Loucy (cell line): Measurements from ENCODE around the gene APOBEC3G.

Experiments used
- H2AFZ ChIP-seq: fragments of 200-600 bp; sonication (generic); 2 replicates; pipeline ENCODE4 v1.6.0; 2016; ENCODE audit warnings: antibody characterized with exemption, mild to moderate bottlenecking, low read length, moderate library complexity
- H3F3A ChIP-seq: fragments of 200-600 bp; 2 replicates; pipeline ENCODE4 v1.6.0; 2016; ENCODE audit warnings: antibody characterized with exemption, low read depth, mild to moderate bottlenecking
- H3K27me3 ChIP-seq: fragments of 200-600 bp; sonication (generic); 2 replicates; pipeline ENCODE4 v1.6.1; 2014; ENCODE audit warnings: low read length, mild to moderate bottlenecking; ENCODE audit not compliant: insufficient read depth, poor library complexity, severe bottlenecking
- H3K36me3 ChIP-seq: fragments of 200-600 bp; sonication (generic); 2 replicates; pipeline ENCODE4 v1.6.1; 2016; ENCODE audit warnings: low read length; ENCODE audit not compliant: insufficient read depth
- H3K4me1 ChIP-seq: fragments of 200-600 bp; sonication (generic); 2 replicates; pipeline ENCODE4 v1.5.1; 2014; ENCODE audit warnings: low read length, mild to moderate bottlenecking; ENCODE audit not compliant: insufficient read depth, poor library complexity, severe bottlenecking
- H3K4me2 ChIP-seq: fragments of 200-600 bp; sonication (generic); 2 replicates; pipeline ENCODE4 v1.6.0; 2014; ENCODE audit warnings: antibody characterized with exemption, low read length, low read depth, mild to moderate bottlenecking; ENCODE audit not compliant: poor library complexity, severe bottlenecking
- H3K4me3 ChIP-seq: fragments of 200-600 bp; sonication (generic); 2 replicates; pipeline ENCODE4 v1.5.1; 2014; ENCODE audit warnings: low read length, mild to moderate bottlenecking, mixed read lengths; ENCODE audit not compliant: poor library complexity, severe bottlenecking
- H3K79me2 ChIP-seq: fragments of 200-600 bp; sonication (generic); 2 replicates; pipeline ENCODE4 v1.6.1; 2014; ENCODE audit warnings: low read length; ENCODE audit not compliant: insufficient read depth
- H3K9ac ChIP-seq: fragments of 200-600 bp; sonication (generic); 2 replicates; pipeline ENCODE4 v1.6.0; 2014; ENCODE audit warnings: mild to moderate bottlenecking, low read depth, low read length, moderate library complexity; ENCODE audit not compliant: poor library complexity, severe bottlenecking
- H3K9me2 ChIP-seq: fragments of 200-600 bp; sonication (generic); replicated peaks from 2 replicates; pipeline ENCODE4 v1.6.1; 2016; ENCODE audit warnings: low read depth, low read length, mixed read lengths
- H3K9me3 ChIP-seq: fragments of 200-600 bp; sonication (generic); 2 replicates; pipeline ENCODE4 v1.6.1; 2014; ENCODE audit warnings: mild to moderate bottlenecking, antibody characterized with exemption, low read length, low read depth; ENCODE audit not compliant: insufficient read depth
- H4K20me1 ChIP-seq: fragments of 200-600 bp; sonication (generic); 2 replicates; pipeline ENCODE4 v1.6.0; 2014; ENCODE audit warnings: antibody characterized with exemption, low read length, mild to moderate bottlenecking; ENCODE audit not compliant: insufficient read depth, poor library complexity, severe bottlenecking
- CTCF ChIP-seq: fragments of 200-600 bp; sonication (generic); conservative IDR thresholded peaks from 2 replicates; pipeline ENCODE4 v1.5.1; 2014; ENCODE audit warnings: mild to moderate bottlenecking, antibody characterized with exemption, low read length
- EZH2phosphoT487 ChIP-seq: fragments of 200-600 bp; IDR thresholded peaks from 2 replicates; pipeline ENCODE4 v1.6.1; 2018; ENCODE audit warnings: antibody characterized with exemption, mild to moderate bottlenecking, moderate library complexity, borderline replicate concordance

APOBEC3G gene

GRCh38 chr22:39132871-39133524, 55.9 kb downstream of the APOBEC3G start:
- Histone ChIP-seq H2AFZ (no peak overlapping the region), H4K20me1 (no peaks in the 10 kb centered on the region), H3F3A (no peaks in the 10 kb centered on the region), H3K4me1 (no peaks in the 10 kb centered on the region), H3K4me3 (no peak overlapping the region), H3K27me3 (no peaks in the 10 kb centered on the region), H3K9ac (no peak overlapping the region), H3K4me2 (no peak overlapping the region), H3K9me3 (no peaks in the 10 kb centered on the region), H3K79me2 (no peaks in the 10 kb centered on the region), H3K36me3 (no peaks in the 10 kb centered on the region), H3K9me2 (no peaks in the 10 kb centered on the region)
- TF ChIP-seq EZH2phosphoT487: no peak
- TF ChIP-seq CTCF: no peak

GRCh38 chr22:39133871-39134270, 56.8 kb downstream of the APOBEC3G start:
- H4K20me1 ChIP-seq: no peaks in the 10 kb centered on the region
- no peaks in the 10 kb centered on the region for H3K9me2 ChIP-seq
- no peak overlapping the region for H3K4me3 ChIP-seq
- H3K79me2 ChIP-seq: no peaks in the 10 kb centered on the region
- no peak overlapping the region for H3K4me2 ChIP-seq
- H3K27me3 ChIP-seq: no peaks in the 10 kb centered on the region
- no peaks in the 10 kb centered on the region for H3K9me3 ChIP-seq
- H3F3A ChIP-seq: no peaks in the 10 kb centered on the region
- H3K4me1 ChIP-seq: no peaks in the 10 kb centered on the region
- no peak overlapping the region for H3K9ac ChIP-seq
- no peaks in the 10 kb centered on the region for H3K36me3 ChIP-seq
- H2AFZ ChIP-seq: no peak overlapping the region
- TF ChIP-seq EZH2phosphoT487: no peak
- TF ChIP-seq CTCF: no peak

GRCh38 chr22:39134366-39135091, 57.5 kb downstream of the APOBEC3G start:
- H3K4me1 ChIP-seq: no peaks in the 10 kb centered on the region

More at GRCh38 chr22:39134366-39135091, 57.5 kb downstream of the APOBEC3G start:
- TF ChIP-seq CTCF: no peak
- TF ChIP-seq EZH2phosphoT487: no peak
- no peaks in the 10 kb centered on the region for H4K20me1 ChIP-seq
- no peaks in the 10 kb centered on the region for H3F3A ChIP-seq
- H3K27me3 ChIP-seq: no peaks in the 10 kb centered on the region
- no peak overlapping the region for H3K9ac ChIP-seq
- no peak overlapping the region for H3K4me2 ChIP-seq
- no peaks in the 10 kb centered on the region for H3K9me3 ChIP-seq
- no peaks in the 10 kb centered on the region for H3K36me3 ChIP-seq
- H2AFZ ChIP-seq: no peak overlapping the region
- H3K4me3 ChIP-seq: no peak overlapping the region
- no peaks in the 10 kb centered on the region for H3K79me2 ChIP-seq
- no peaks in the 10 kb centered on the region for H3K9me2 ChIP-seq
